CD4-positive, CD25-positive, alpha-beta regulatory T cell (primary cell): ENCODE measurements around the gene MYDGF. TPM values are rescaled to one million over a fixed set of nuclear protein-coding genes. Genes with fewer than 3 reads are reported as not detected.
A peak's percentile ranks its signal among the peaks of the same experiment; 100 is the strongest.

ENCODE experiments used
- ATAC-seq, 2 donors: fragments of 150-1000 bp; cut with Tn5 transposase; one replicate each; pipeline ENCODE4 v1.10.0; 2021; ENCODE audit warnings: low read depth in 2 of 2, moderate number of reproducible peaks in 2 of 2, moderate library complexity in 1 of 2
- DNase-seq, 3 donors: peaks; one replicate each; pipeline versions ENCODE4 v3.0.0 to v3.0.0-alpha.2; 2012 to 2022; ENCODE audit warnings: mixed read lengths in 1 of 3
- H3K27ac ChIP-seq: one replicate; pipeline ENCODE4 v1.7.0; 2013; ENCODE audit warnings: mild to moderate bottlenecking, low read length; ENCODE audit not compliant: insufficient read depth, poor library complexity, severe bottlenecking
- H3K27me3 ChIP-seq: one replicate; pipeline ENCODE4 v1.7.0; 2013; ENCODE audit warnings: low read length; ENCODE audit not compliant: control insufficient read depth, insufficient read depth
- H3K36me3 ChIP-seq: one replicate; pipeline ENCODE4 v1.7.0; 2013; ENCODE audit warnings: mild to moderate bottlenecking, low read length, moderate library complexity; ENCODE audit not compliant: control insufficient read depth, insufficient read depth
- H3K4me1 ChIP-seq: 2 replicates; pipeline ENCODE4 v1.7.0; 2013; ENCODE audit warnings: mild to moderate bottlenecking, low read length; ENCODE audit not compliant: insufficient read depth, control insufficient read depth, poor library complexity, severe bottlenecking
- H3K4me3 ChIP-seq: one replicate; pipeline ENCODE4 v1.7.0; 2013; ENCODE audit warnings: low read depth, mild to moderate bottlenecking, low read length, moderate library complexity
- H3K9me3 ChIP-seq, 2 experiments: 1 replicate in 1 of 2; 2 replicates in 1 of 2; pipeline ENCODE4 v1.7.0; 2013; ENCODE audit warnings: low read length in 2 of 2, mild to moderate bottlenecking in 1 of 2, moderate library complexity in 1 of 2; ENCODE audit not compliant: control insufficient read depth in 2 of 2
- H3K27ac Mint-ChIP-seq, 3 donors: one replicate each; pipeline ENCODE4 v1.8.0; 2020 to 2022; ENCODE audit warnings: mild to moderate bottlenecking in 3 of 3, mixed read lengths in 3 of 3, moderate library complexity in 2 of 3
- H3K27me3 Mint-ChIP-seq: one replicate; pipeline ENCODE4 v1.8.0; 2022; ENCODE audit warnings: mild to moderate bottlenecking, mixed read lengths
- H3K36me3 Mint-ChIP-seq: one replicate; pipeline ENCODE4 v1.8.0; 2020; ENCODE audit warnings: mixed read lengths
- H3K4me1 Mint-ChIP-seq, 4 donors: one replicate each; pipeline ENCODE4 v1.8.0; 2020 to 2022; ENCODE audit warnings: mixed read lengths in 4 of 4, mild to moderate bottlenecking in 1 of 4
- H3K4me3 Mint-ChIP-seq, 4 donors: one replicate each; pipeline ENCODE4 v1.8.0; 2020 to 2022; ENCODE audit warnings: mild to moderate bottlenecking in 4 of 4, mixed read lengths in 4 of 4, moderate library complexity in 3 of 4
- H3K9me3 Mint-ChIP-seq, 7 donors: one replicate each; pipeline ENCODE4 v1.8.0; 2020 to 2022; ENCODE audit warnings: mixed read lengths in 7 of 7, mild to moderate bottlenecking in 3 of 7, moderate library complexity in 2 of 7
- polyA plus RNA-seq, 4 donors: library from polyadenylated mRNA; unstranded; fragments of 300-500 nt; fragmentation: Illumina TruSeq; gene quantifications; one replicate each; pipeline ENCODE4 v1.2.3, GENCODE V29; 2021
- total RNA-seq: library from RNA; stranded (reverse); gene quantifications from one replicate; pipeline ENCODE4 v1.2.3, GENCODE V29; 2022

The MYDGF gene
- total and polyA plus RNA-seq, 5 donors from 2014 or later = 25.7 to 106 (median 97.8) TPM

GRCh38 chr19:4678881-4679790, 9.0 kb upstream of the MYDGF start:
- Histone ChIP-seq H3K9me3 (no peaks in the 10 kb centered on the region), H3K36me3 (peaks cover 9% of the 10 kb centered on the region), H3K27me3 (no peaks in the 10 kb centered on the region), H3K4me3 (no peak overlapping the region), H3K4me1 (no peaks in the 10 kb centered on the region), H3K27ac (no peak overlapping the region)
- Mint-ChIP-seq H3K9me3 (peaks cover 0 to 1% (median 0%) of the 10 kb centered on the region in 7 donors), H3K27ac (no peak overlapping the region), H3K4me3 (peak overlapping the region in 1 of 4 donors; percentile 80), H3K27me3 (no peaks in the 10 kb centered on the region), H3K4me1 (no peaks in the 10 kb centered on the region), H3K36me3 (peaks cover 18% of the 10 kb centered on the region)
- ATAC-seq (no peak), DNase-seq (no peak)

GRCh38 chr19:4676955-4677731, 7.0 kb upstream of the MYDGF start:
- no peaks in the 10 kb centered on the region for H3K27me3 Mint-ChIP-seq
- no peaks in the 10 kb centered on the region for H3K4me1 Mint-ChIP-seq
- H3K36me3 ChIP-seq = peaks cover 7% of the 10 kb centered on the region
- H3K9me3 Mint-ChIP-seq = peaks cover 0 to 1% (median 0%) of the 10 kb centered on the region in 7 donors
- ATAC-seq (no peak), DNase-seq (peak in 1 of 3 donors; percentile 28)
- no peaks in the 10 kb centered on the region for H3K9me3 ChIP-seq
- H3K4me3 Mint-ChIP-seq = peak overlapping the region in 1 of 4 donors; percentile 44
- no peaks in the 10 kb centered on the region for H3K4me1 ChIP-seq
- no peak overlapping the region for H3K27ac Mint-ChIP-seq
- H3K36me3 Mint-ChIP-seq = peaks cover 11% of the 10 kb centered on the region
- H3K27me3 ChIP-seq = no peaks in the 10 kb centered on the region
- no peak overlapping the region for H3K27ac ChIP-seq
- H3K4me3 ChIP-seq = no peak overlapping the region

- peaks cover 8% of the 10 kb centered on the region for H3K36me3 Mint-ChIP-seq
- no peak overlapping the region for H3K4me3 Mint-ChIP-seq
- no peak overlapping the region for H3K27ac Mint-ChIP-seq
- H3K27me3 Mint-ChIP-seq = no peaks in the 10 kb centered on the region
- H3K4me1 Mint-ChIP-seq = no peaks in the 10 kb centered on the region
- no peak overlapping the region for H3K27ac ChIP-seq
- DNase-seq = no peak
- H3K4me1 ChIP-seq = no peaks in the 10 kb centered on the region
- no peaks in the 10 kb centered on the region for H3K9me3 ChIP-seq
- ATAC-seq = no peak
- H3K27me3 ChIP-seq = no peaks in the 10 kb centered on the region
- peaks cover 0 to 1% (median 0%) of the 10 kb centered on the region in 7 donors for H3K9me3 Mint-ChIP-seq
- peaks cover 5% of the 10 kb centered on the region for H3K36me3 ChIP-seq
- no peak overlapping the region for H3K4me3 ChIP-seq
Measured at GRCh38 chr19:4675346-4675745, 5.2 kb upstream of the MYDGF start.

- H3K27ac ChIP-seq = no peak overlapping the region
- H3K36me3 ChIP-seq = peaks cover 3% of the 10 kb centered on the region
- H3K27me3 ChIP-seq = no peaks in the 10 kb centered on the region
- DNase-seq = no peak
- H3K36me3 Mint-ChIP-seq = peaks cover 8% of the 10 kb centered on the region
- peaks cover 0 to 1% (median 0%) of the 10 kb centered on the region in 7 donors for H3K9me3 Mint-ChIP-seq
- no peaks in the 10 kb centered on the region for H3K27me3 Mint-ChIP-seq
- no peak overlapping the region for H3K27ac Mint-ChIP-seq
- no peaks in the 10 kb centered on the region for H3K9me3 ChIP-seq
- peaks cover 0 to 10% (median 6%) of the 10 kb centered on the region in 4 donors for H3K4me1 Mint-ChIP-seq
- ATAC-seq = no peak
- no peak overlapping the region for H3K4me3 Mint-ChIP-seq
- no peak overlapping the region for H3K4me3 ChIP-seq
- H3K4me1 ChIP-seq = peaks cover 11% of the 10 kb centered on the region
Measured at GRCh38 chr19:4673726-4674125, 3.6 kb upstream of the MYDGF start.

- Histone ChIP-seq H3K36me3 (peaks cover 7% of the 10 kb centered on the region), H3K4me3 (no peak overlapping the region), H3K27ac (no peak overlapping the region), H3K4me1 (peaks cover 11% of the 10 kb centered on the region), H3K9me3 (no peaks in the 10 kb centered on the region), H3K27me3 (no peaks in the 10 kb centered on the region)
- Mint-ChIP-seq H3K9me3 (peaks cover 0 to 1% (median 0%) of the 10 kb centered on the region in 7 donors), H3K36me3 (peaks cover 8% of the 10 kb centered on the region), H3K4me3 (no peak overlapping the region), H3K27me3 (no peaks in the 10 kb centered on the region), H3K27ac (no peak overlapping the region), H3K4me1 (peaks cover 0 to 15% (median 9%) of the 10 kb centered on the region in 4 donors)
- DNase-seq (no peak), ATAC-seq (no peak)
Measured at GRCh38 chr19:4673216-4673615, 3.1 kb upstream of the MYDGF start.

GRCh38 chr19:4671185-4671851, 1.2 kb upstream of the MYDGF start:
- H3K9me3 ChIP-seq = no peaks in the 10 kb centered on the region
- no peak for ATAC-seq
- Mint-ChIP-seq H3K27me3 (no peaks in the 10 kb centered on the region), H3K27ac (peak overlapping the region in 2 of 3 donors; percentile 24 to 57), H3K36me3 (peaks cover 5% of the 10 kb centered on the region), H3K4me3 (peak overlapping the region; percentile 62 to 76 (median 68)), H3K4me1 (peaks cover 0 to 18% (median 10%) of the 10 kb centered on the region in 4 donors), H3K9me3 (no peaks in the 10 kb centered on the region)
- H3K36me3 ChIP-seq = peaks cover 13% of the 10 kb centered on the region
- H3K4me1 ChIP-seq = peaks cover 11% of the 10 kb centered on the region
- no peaks in the 10 kb centered on the region for H3K27me3 ChIP-seq
- H3K4me3 ChIP-seq = no peak overlapping the region
- no peak for DNase-seq
- H3K27ac ChIP-seq = no peak overlapping the region

- H3K27ac ChIP-seq = no peak overlapping the region
- H3K36me3 ChIP-seq = peaks cover 58% of the 10 kb centered on the region
- no peak overlapping the region for H3K4me3 Mint-ChIP-seq
- H3K9me3 Mint-ChIP-seq = no peaks in the 10 kb centered on the region
- peaks cover 0 to 26% (median 11%) of the 10 kb centered on the region in 4 donors for H3K4me1 Mint-ChIP-seq
- H3K27me3 ChIP-seq = no peaks in the 10 kb centered on the region
- no peak overlapping the region for H3K4me3 ChIP-seq
- peaks cover 8% of the 10 kb centered on the region for H3K4me1 ChIP-seq
- DNase-seq = no peak
- H3K27ac Mint-ChIP-seq = peak overlapping the region in 1 of 3 donors; percentile 15
- ATAC-seq = no peak
- no peaks in the 10 kb centered on the region for H3K9me3 ChIP-seq
- no peaks in the 10 kb centered on the region for H3K27me3 Mint-ChIP-seq
- H3K36me3 Mint-ChIP-seq = peaks cover 3% of the 10 kb centered on the region
Measured at GRCh38 chr19:4664642-4665041, 5.5 kb downstream of the MYDGF start.
